AG04450 (cell line): Measurements from ENCODE around the gene RASGEF1C. TPM values are rescaled to one million over a fixed set of nuclear protein-coding genes. Genes with fewer than 3 reads are reported as not detected.

Source experiments
- CTCF ChIA-PET: fragments of 300-600, 350-600 bp; formaldehyde crosslinking; extraction: SDS; loops from one replicate; lab custom pipeline; 2022; ENCODE audit warnings: antibody characterized with exemption, inconsistent platforms; lab: Charles Lee
- POLR2A ChIA-PET: fragments of 350-600 bp; formaldehyde crosslinking; extraction: SDS; loops from one replicate; lab custom pipeline; 2021; ENCODE audit warnings: antibody characterized with exemption, inconsistent platforms; lab: Yijun Ruan, JAX
- DNase-seq: peaks from one replicate; pipeline ENCODE4 v3.0.0-alpha.2; 2011; ENCODE audit warnings: low read depth, low spot score
- H3K27ac ChIP-seq: one replicate; pipeline ENCODE4 v1.5.1; 2012; ENCODE audit warnings: low read depth, low read length, control low read depth
- H3K27me3 ChIP-seq: one replicate; pipeline ENCODE4 v1.6.0; 2012; ENCODE audit warnings: low read length; ENCODE audit not compliant: control insufficient read depth, insufficient read depth
- H3K4me3 ChIP-seq: 2 replicates; pipeline ENCODE4 v1.5.1; 2011; ENCODE audit warnings: mild to moderate bottlenecking, low read depth, low read length, control low read depth
- H3K9me3 ChIP-seq: 2 replicates; pipeline ENCODE4 v1.5.1; 2012; ENCODE audit warnings: low read length; ENCODE audit not compliant: control insufficient read depth, insufficient read depth
- CTCF ChIP-seq: IDR thresholded peaks from 2 replicates; pipeline ENCODE4 v1.5.1; 2011; ENCODE audit warnings: low read depth, low read length, control low read depth, inconsistent platforms
- polyA plus RNA-seq: library from polyadenylated mRNA; depleted of rRNA; stranded (reverse); fragments of >200 nt; gene quantifications from 2 replicates; pipeline ENCODE4 v1.2.3, GENCODE V29; 2011

RASGEF1C gene
- polyA plus RNA-seq, 1 experiment = not detected

GRCh38 chr5:180071531-180072255 lies 137.3 kb downstream of the RASGEF1C start, which contains the start of gene RNF130:
TSS of gene RNF130 (minus strand) at chr5:180071759. CDS start at chr5:180071702, 57 bp downstream.
- ChIA-PET CTCF (no interaction called here), POLR2A (no interaction called here)
- DNase-seq = peak; percentile 73
- TF ChIP-seq CTCF = no peak
- Histone ChIP-seq H3K9me3 (peaks cover 14% of the 10 kb centered on the region), H3K27me3 (peaks cover 3% of the 10 kb centered on the region), H3K4me3 (peak within 1 kb of the TSS; percentile 80), H3K27ac (peak within 1 kb of the TSS; percentile 84)

- ChIA-PET POLR2A (no interaction called here), CTCF (no interaction called here)
- Histone ChIP-seq H3K4me3 (peak overlapping the region; percentile 80), H3K27ac (peak overlapping the region; percentile 21), H3K9me3 (peaks cover 14% of the 10 kb centered on the region), H3K27me3 (peaks cover 3% of the 10 kb centered on the region)
- no peak for TF ChIP-seq CTCF
- DNase-seq = no peak
These were observed 138.1 kb downstream of the RASGEF1C start for GRCh38 chr5:180070756-180071530.

- POLR2A ChIA-PET = no interaction called here
These were observed 139.3 kb downstream of the RASGEF1C start for GRCh38 chr5:180069589-180070247.

GRCh38 chr5:180068519-180069090 lies 140.4 kb downstream of the RASGEF1C start:
- Histone ChIP-seq H3K27me3 (no peaks in the 10 kb centered on the region), H3K27ac (no peak overlapping the region), H3K4me3 (no peak overlapping the region), H3K9me3 (peaks cover 14% of the 10 kb centered on the region)
- no peak for DNase-seq
- CTCF ChIA-PET = no interaction called here
- no peak for TF ChIP-seq CTCF
- POLR2A ChIA-PET = no interaction called here

More at GRCh38 chr5:180069589-180070247, 139.3 kb downstream of the RASGEF1C start:
- no peak for DNase-seq
- Histone ChIP-seq H3K27ac (no peak overlapping the region), H3K4me3 (peak overlapping the region; percentile 80), H3K27me3 (no peaks in the 10 kb centered on the region), H3K9me3 (peaks cover 14% of the 10 kb centered on the region)
- CTCF ChIA-PET = interaction anchor here (0.7 kb wide), 1 partner anchor 20 kb away, joined by 5 read pairs; no protein-coding TSS in a partner anchor
- TF ChIP-seq CTCF = no peak
